C4-2B (cell line): Measurements from ENCODE around the gene AFF1.

Experiments
- H3K27ac ChIP-seq: fragments of 450-650 bp; 2 replicates; pipeline ENCODE4 v1.5.1; 2017
- ZFX ChIP-seq: fragments of 450-650 bp; IDR thresholded peaks from 2 replicates; pipeline ENCODE4 v1.6.1; 2017
- TF ChIP-seq, protein P1 (sequence below): fragments of 450-650 bp; conservative IDR thresholded peaks from 2 replicates; pipeline ENCODE4 v1.5.1; 2017; ENCODE audit warnings: mild to moderate bottlenecking

The AFF1 gene

DNA sequence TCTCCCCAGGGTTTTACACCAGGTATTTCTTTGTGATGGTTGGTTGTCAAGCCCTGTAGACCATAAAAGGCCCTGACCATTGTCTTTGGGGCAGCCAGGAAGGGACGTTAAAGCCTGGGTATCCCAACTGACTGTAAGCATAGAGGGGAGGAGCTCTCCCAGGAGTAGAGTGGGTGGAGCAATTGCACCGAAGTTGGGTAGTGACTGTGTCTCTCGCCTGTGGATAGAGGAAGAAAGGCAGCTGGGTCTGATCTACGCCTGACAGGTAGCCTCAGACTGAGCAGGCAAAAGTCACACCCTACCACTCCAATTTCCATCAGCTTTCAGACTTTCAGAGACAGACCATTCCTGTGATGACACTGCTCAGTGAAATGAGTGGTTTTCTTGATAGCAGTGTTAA lies 162.3 kb downstream of the AFF1 start:
- TF ChIP-seq, protein P1, sequence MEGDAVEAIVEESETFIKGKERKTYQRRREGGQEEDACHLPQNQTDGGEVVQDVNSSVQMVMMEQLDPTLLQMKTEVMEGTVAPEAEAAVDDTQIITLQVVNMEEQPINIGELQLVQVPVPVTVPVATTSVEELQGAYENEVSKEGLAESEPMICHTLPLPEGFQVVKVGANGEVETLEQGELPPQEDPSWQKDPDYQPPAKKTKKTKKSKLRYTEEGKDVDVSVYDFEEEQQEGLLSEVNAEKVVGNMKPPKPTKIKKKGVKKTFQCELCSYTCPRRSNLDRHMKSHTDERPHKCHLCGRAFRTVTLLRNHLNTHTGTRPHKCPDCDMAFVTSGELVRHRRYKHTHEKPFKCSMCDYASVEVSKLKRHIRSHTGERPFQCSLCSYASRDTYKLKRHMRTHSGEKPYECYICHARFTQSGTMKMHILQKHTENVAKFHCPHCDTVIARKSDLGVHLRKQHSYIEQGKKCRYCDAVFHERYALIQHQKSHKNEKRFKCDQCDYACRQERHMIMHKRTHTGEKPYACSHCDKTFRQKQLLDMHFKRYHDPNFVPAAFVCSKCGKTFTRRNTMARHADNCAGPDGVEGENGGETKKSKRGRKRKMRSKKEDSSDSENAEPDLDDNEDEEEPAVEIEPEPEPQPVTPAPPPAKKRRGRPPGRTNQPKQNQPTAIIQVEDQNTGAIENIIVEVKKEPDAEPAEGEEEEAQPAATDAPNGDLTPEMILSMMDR, result no peak
- no peak for TF ChIP-seq ZFX
- H3K27ac ChIP-seq, result no peak overlapping the region

DNA sequence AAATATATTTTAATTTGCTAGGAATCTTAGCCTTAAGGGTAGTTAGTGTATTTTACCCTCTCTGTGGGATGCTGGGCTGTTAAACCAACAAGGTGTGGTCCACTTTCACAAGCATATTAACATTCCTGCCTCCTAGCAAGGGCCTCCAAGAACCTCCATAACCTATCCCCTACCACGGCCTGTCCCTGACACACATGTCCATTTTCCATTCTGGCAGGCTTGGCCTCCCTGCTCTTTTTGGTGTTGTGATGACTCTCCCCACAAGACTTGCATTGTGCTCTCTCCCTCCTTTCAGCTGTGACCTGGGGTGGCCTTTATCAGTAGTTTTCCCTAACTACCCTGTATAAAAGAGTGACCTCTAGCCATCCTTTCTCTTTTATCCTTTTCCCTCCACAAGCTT lies 165.4 kb downstream of the AFF1 start:
- no peak overlapping the region for H3K27ac ChIP-seq
- no peak for TF ChIP-seq ZFX
- TF ChIP-seq, protein P1, result no peak

DNA sequence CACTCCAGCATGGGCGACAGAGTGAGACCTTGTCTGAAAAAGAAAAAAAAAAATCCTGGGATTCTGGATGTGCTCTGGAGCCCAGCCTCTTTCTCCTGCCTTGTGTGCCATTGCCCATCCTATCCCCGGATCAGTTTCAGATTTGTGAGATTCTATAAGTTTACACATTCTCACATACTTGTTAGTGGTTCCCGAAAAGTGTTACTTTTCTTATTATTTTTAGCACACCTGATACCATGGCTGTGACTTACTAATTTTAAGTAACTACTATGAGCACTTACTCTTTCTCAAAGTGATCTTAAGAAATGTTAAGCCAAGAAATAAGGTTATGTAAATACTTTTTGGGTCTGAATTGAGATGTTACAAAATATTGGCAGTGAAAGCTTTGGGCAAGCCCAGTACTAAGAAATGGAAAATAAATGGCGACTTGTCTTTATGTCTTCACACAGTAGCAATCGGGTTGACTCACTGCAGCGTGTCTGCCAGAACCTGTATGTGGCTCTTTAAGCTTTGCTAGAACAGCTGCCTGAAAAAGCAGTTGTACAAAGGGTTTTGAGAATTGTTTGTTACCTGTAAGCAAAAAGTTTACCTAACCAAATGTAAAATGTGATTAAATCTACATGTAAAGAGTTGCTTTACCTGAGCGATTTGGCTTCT lies 166.9 kb downstream of the AFF1 start:
- no peak overlapping the region for H3K27ac ChIP-seq
- TF ChIP-seq, protein P1, result no peak
- TF ChIP-seq ZFX, result no peak

DNA sequence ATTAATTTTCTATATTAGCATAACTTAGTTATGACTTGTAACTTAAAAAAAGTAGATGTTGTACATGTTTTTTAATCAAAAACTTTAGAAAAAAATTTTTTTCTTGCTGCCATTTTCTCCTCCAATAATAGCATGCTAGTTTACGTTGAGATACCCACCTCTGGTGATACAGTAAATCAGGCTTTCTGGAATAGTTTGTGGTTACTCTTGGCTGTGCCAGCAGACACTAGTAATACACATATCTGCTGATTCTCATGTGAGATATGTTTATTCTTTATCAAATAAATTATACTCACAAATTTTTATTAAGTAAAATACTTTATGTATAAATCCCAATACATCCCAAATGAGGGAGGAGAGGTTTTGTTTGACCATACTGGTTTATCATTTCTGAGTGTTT lies 168.3 kb downstream of the AFF1 start:
- no peak for TF ChIP-seq ZFX
- TF ChIP-seq, protein P1, result no peak
- no peak overlapping the region for H3K27ac ChIP-seq

DNA sequence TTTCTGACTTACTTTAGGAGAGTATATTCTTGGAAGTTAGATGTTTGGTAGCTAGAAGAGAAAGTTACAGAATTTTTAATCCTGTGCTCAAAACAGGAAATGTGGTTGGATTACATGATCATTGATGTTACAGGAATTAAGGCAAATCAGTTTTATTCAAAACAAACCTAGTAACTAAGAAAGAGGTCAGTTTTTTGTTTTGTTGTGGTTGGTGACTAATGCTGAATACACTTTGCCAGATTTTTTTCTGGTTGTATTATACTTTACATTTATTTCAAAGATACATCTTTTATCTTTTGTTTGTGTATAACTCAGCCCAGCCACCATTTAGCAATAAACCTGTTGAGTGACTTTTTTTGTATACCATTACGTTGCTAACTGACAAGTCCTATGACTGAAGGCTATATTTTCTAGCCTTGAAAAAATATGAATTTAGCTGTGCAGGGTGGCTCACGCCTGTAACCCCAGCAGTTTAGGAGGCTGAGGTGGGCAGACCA lies 168.9 kb downstream of the AFF1 start:
- peak overlapping the region; percentile 50 for H3K27ac ChIP-seq
- TF ChIP-seq ZFX, result no peak
- TF ChIP-seq, protein P1, result no peak

DNA sequence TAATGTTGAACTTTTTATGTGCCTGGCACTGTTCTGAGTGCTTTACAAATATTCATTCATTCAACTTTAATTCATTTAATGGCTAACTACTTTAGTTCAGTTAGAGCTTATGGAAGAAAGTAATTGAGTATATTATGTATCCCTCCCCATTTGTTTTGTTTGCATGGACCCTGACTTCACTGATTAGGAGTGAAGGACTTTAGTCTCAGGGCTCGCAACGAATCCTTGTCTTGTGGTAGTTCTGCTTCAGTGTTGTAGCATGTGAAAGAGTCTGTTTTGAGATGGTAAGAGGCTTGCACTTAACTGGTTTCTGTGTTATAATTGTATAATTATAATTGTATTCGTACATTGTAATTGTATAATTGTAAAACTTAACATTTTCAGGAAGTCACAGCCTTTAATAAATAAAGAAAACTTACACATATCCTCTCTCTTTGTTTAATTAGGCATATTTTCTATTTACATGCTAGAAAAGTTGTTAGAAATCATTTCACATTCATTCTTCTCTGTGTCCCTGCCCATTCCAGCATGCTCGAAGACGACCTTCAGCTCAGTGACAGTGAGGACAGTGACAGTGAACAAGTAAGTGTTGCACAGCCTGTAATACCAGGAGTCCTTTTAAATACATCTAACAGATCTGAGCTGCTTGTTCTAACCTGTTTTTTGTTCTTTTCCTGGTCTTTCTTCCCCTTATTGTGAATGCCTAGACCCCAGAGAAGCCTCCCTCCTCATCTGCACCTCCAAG lies 170.5 kb downstream of the AFF1 start:
- no peak overlapping the region for H3K27ac ChIP-seq
- TF ChIP-seq ZFX, result no peak
- TF ChIP-seq, protein P1, result no peak

DNA sequence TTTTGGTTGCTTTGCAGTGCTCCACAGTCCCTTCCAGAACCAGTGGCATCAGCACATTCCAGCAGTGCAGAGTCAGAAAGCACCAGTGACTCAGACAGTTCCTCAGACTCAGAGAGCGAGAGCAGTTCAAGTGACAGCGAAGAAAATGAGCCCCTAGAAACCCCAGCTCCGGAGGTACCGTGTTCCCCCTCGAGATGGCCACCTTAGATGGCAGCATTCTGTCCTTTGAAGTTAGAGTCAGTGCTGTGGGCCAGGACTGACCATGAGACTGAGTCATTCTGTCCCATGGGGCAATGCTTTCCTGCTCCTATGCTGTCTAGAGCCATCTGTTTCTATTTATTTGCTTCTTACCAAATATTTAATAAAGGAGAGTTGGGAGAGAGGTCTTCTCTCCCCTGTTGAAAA lies 173.3 kb downstream of the AFF1 start:
- H3K27ac ChIP-seq, result no peak overlapping the region
- TF ChIP-seq, protein P1, result no peak
- no peak for TF ChIP-seq ZFX
